SK-N-SH treated with all-trans-retinoic acid at 6 μM for 48 hours (cell line): Measurements from ENCODE around the gene SUDS3.

Experiments
- ATAC-seq: fragments of 200-7000 bp; cut with Tn5 transposase; 3 replicates; pipeline ENCODE4 v1.9.1; 2020; ENCODE audit warnings: mild to moderate bottlenecking, moderate library complexity
- ARNTL ChIP-seq: fragments of 450-650 bp; formaldehyde crosslinking; IDR thresholded peaks from 2 replicates; pipeline ENCODE4 v1.5.0; 2020; ENCODE audit warnings: low read depth, mild to moderate bottlenecking, moderate library complexity, borderline replicate concordance
- BACH2 ChIP-seq: fragments of 250-450 bp; sonication (Bioruptor Pico); IDR thresholded peaks from 2 replicates; pipeline ENCODE4 v1.9.0; 2021; ENCODE audit warnings: mild to moderate bottlenecking, borderline replicate concordance
- CSDC2 ChIP-seq: fragments of 250-450 bp; sonication (Bioruptor Pico); IDR thresholded peaks from 2 replicates; pipeline ENCODE4 v1.5.0; 2020; ENCODE audit warnings: mild to moderate bottlenecking, moderate library complexity
- ESRRG ChIP-seq: fragments of 250-450 bp; sonication (Bioruptor Pico); IDR thresholded peaks from 2 replicates; pipeline ENCODE4 v1.6.1; 2021; ENCODE audit warnings: mild to moderate bottlenecking
- GLIS3 ChIP-seq: fragments of 250-450 bp; sonication (Bioruptor Pico); IDR thresholded peaks from 2 replicates; pipeline ENCODE4 v1.5.0; 2020; ENCODE audit warnings: mild to moderate bottlenecking, moderate library complexity
- ISL1 ChIP-seq: fragments of 250-450 bp; sonication (Bioruptor Pico); IDR thresholded peaks from 2 replicates; pipeline ENCODE4 v2.1.2; 2022; ENCODE audit warnings: mild to moderate bottlenecking, moderate library complexity
- OSR1 ChIP-seq: fragments of 250-450 bp; sonication (Bioruptor Pico); IDR thresholded peaks from 2 replicates; pipeline ENCODE4 v1.8.0; 2022; ENCODE audit warnings: moderate library complexity, mild to moderate bottlenecking, inconsistent platforms
- PPARA ChIP-seq: fragments of 250-450 bp; sonication (Bioruptor Pico); IDR thresholded peaks from 2 replicates; pipeline ENCODE4 v1.5.0; 2020; ENCODE audit warnings: mild to moderate bottlenecking, borderline replicate concordance
- RARB ChIP-seq: fragments of 250-450 bp; sonication (Bioruptor Pico); IDR thresholded peaks from 2 replicates; pipeline ENCODE4 v1.8.0; 2021; ENCODE audit warnings: mild to moderate bottlenecking, moderate library complexity
- SNAI2 ChIP-seq: fragments of 250-450 bp; sonication (Bioruptor Pico); IDR thresholded peaks from 2 replicates; pipeline ENCODE4 v1.5.0; 2020; ENCODE audit warnings: mild to moderate bottlenecking, moderate library complexity
- TCF4 ChIP-seq: fragments of 250-450 bp; sonication (Bioruptor Pico); IDR thresholded peaks from 2 replicates; pipeline ENCODE4 v1.8.0; 2021; ENCODE audit warnings: mild to moderate bottlenecking, moderate library complexity, borderline replicate concordance
- TOX ChIP-seq: fragments of 250-450 bp; sonication (Bioruptor Pico); IDR thresholded peaks from 2 replicates; pipeline ENCODE4 v1.8.0; 2021; ENCODE audit warnings: mild to moderate bottlenecking, moderate library complexity, borderline replicate concordance
- ZC3H10 ChIP-seq: fragments of 250-450 bp; sonication (Bioruptor Pico); IDR thresholded peaks from 2 replicates; pipeline ENCODE4 v1.5.1; 2021; ENCODE audit warnings: mild to moderate bottlenecking, moderate library complexity
- ZFP3 ChIP-seq: fragments of 250-450 bp; sonication (Bioruptor Pico); IDR thresholded peaks from 2 replicates; pipeline ENCODE4 v1.5.0; 2020; ENCODE audit warnings: mild to moderate bottlenecking, moderate library complexity
- ZNF565 ChIP-seq: fragments of 450-650 bp; formaldehyde crosslinking; conservative IDR thresholded peaks from 2 replicates; pipeline ENCODE4 v1.5.0; 2020; ENCODE audit warnings: low read depth, mild to moderate bottlenecking, moderate library complexity
- ZNF70 ChIP-seq: fragments of 450-650 bp; formaldehyde crosslinking; IDR thresholded peaks from 2 replicates; pipeline ENCODE4 v1.5.0; 2020; ENCODE audit warnings: mild to moderate bottlenecking, moderate library complexity
- ZNF8 ChIP-seq: fragments of 450-650 bp; formaldehyde crosslinking; IDR thresholded peaks from 2 replicates; pipeline ENCODE4 v1.5.0; 2020; ENCODE audit warnings: mild to moderate bottlenecking, moderate library complexity
- TF ChIP-seq, protein P1 (sequence below): fragments of 250-450 bp; sonication (Bioruptor Pico); IDR thresholded peaks from 2 replicates; pipeline ENCODE4 v1.8.0; 2021; ENCODE audit warnings: low read depth, mild to moderate bottlenecking, moderate library complexity, borderline replicate concordance
- TF ChIP-seq, protein P2 (sequence below): fragments of 250-450 bp; sonication (Bioruptor Pico); IDR thresholded peaks from 2 replicates; pipeline ENCODE4 v1.5.0; 2020; ENCODE audit warnings: mild to moderate bottlenecking, moderate library complexity
- TF ChIP-seq, protein P3 (sequence below): fragments of 250-450 bp; sonication (Bioruptor Pico); IDR thresholded peaks from 2 replicates; pipeline ENCODE4 v1.8.0; 2020; ENCODE audit warnings: mild to moderate bottlenecking, moderate library complexity, borderline replicate concordance
- TF ChIP-seq, protein P4 (sequence below): fragments of 250-450 bp; sonication (Bioruptor Pico); IDR thresholded peaks from 2 replicates; pipeline ENCODE4 v1.5.1; 2020; ENCODE audit warnings: low read depth, mild to moderate bottlenecking, moderate library complexity

Gene SUDS3

DNA sequence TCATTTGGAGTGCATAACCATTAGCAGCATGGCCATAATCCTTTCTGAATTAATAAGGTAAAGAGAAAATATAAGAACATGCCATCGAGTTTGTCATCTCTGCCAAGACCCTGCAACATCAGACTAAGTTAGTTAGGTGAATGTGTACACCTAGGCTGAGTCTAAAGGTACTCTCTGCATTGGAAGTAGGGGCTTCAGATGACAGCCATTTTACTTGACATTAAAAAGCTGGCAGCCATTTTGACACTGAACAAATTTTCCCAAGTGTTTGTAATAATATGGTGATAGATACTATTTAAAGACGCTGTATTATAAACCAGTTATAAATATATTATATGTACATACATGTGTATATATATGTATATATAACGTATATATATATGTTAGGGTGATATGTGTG lies 79.0 kb downstream of the SUDS3 start:
- TF ChIP-seq ISL1 (no peak), TOX (CRISPR knock-in tag) (no peak)
- TF ChIP-seq, all 23 proteins: peak for 0
- no peak for ATAC-seq

DNA sequence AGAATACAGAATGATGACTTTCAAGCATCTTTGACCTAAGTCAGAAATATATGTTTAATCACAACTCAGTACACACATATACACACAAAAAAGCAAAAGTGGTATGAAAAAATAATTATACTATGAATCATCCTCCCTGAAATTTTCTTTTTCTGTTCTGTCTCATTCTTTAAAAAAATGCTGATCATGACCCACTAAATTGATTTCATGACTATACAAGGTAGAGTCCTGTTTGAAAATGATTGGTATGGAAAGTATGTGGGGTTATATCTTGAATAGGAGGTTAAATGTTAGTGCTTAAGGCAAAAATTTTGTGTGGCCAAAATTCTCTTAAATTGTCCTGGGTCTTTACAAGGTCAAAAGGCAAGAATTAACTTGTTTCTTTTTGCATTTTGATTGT lies 80.4 kb downstream of the SUDS3 start:
- ATAC-seq = no peak
- no peak for TF ChIP-seq OSR1
- no peak for TF ChIP-seq TCF4 (CRISPR knock-in tag)
- no peak for TF ChIP-seq ZNF70
- no peak for TF ChIP-seq BACH2 (CRISPR knock-in tag)
- TF ChIP-seq ARNTL (CRISPR knock-in tag) = no peak
- TF ChIP-seq SNAI2 (CRISPR knock-in tag) = no peak
- no peak for TF ChIP-seq GLIS3 (CRISPR knock-in tag)
- TF ChIP-seq, protein P1, sequence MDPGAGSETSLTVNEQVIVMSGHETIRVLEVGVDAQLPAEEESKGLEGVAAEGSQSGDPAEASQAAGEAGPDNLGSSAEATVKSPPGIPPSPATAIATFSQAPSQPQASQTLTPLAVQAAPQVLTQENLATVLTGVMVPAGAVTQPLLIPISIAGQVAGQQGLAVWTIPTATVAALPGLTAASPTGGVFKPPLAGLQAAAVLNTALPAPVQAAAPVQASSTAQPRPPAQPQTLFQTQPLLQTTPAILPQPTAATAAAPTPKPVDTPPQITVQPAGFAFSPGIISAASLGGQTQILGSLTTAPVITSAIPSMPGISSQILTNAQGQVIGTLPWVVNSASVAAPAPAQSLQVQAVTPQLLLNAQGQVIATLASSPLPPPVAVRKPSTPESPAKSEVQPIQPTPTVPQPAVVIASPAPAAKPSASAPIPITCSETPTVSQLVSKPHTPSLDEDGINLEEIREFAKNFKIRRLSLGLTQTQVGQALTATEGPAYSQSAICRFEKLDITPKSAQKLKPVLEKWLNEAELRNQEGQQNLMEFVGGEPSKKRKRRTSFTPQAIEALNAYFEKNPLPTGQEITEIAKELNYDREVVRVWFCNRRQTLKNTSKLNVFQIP = no peak
- TF ChIP-seq PPARA (CRISPR knock-in tag) = no peak
- no peak for TF ChIP-seq ISL1
- TF ChIP-seq, protein P2, sequence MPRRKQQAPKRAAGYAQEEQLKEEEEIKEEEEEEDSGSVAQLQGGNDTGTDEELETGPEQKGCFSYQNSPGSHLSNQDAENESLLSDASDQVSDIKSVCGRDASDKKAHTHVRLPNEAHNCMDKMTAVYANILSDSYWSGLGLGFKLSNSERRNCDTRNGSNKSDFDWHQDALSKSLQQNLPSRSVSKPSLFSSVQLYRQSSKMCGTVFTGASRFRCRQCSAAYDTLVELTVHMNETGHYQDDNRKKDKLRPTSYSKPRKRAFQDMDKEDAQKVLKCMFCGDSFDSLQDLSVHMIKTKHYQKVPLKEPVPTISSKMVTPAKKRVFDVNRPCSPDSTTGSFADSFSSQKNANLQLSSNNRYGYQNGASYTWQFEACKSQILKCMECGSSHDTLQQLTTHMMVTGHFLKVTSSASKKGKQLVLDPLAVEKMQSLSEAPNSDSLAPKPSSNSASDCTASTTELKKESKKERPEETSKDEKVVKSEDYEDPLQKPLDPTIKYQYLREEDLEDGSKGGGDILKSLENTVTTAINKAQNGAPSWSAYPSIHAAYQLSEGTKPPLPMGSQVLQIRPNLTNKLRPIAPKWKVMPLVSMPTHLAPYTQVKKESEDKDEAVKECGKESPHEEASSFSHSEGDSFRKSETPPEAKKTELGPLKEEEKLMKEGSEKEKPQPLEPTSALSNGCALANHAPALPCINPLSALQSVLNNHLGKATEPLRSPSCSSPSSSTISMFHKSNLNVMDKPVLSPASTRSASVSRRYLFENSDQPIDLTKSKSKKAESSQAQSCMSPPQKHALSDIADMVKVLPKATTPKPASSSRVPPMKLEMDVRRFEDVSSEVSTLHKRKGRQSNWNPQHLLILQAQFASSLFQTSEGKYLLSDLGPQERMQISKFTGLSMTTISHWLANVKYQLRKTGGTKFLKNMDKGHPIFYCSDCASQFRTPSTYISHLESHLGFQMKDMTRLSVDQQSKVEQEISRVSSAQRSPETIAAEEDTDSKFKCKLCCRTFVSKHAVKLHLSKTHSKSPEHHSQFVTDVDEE (CRISPR knock-in tag) = no peak
- TF ChIP-seq ZC3H10 (CRISPR knock-in tag) = no peak
- TF ChIP-seq, protein P3, sequence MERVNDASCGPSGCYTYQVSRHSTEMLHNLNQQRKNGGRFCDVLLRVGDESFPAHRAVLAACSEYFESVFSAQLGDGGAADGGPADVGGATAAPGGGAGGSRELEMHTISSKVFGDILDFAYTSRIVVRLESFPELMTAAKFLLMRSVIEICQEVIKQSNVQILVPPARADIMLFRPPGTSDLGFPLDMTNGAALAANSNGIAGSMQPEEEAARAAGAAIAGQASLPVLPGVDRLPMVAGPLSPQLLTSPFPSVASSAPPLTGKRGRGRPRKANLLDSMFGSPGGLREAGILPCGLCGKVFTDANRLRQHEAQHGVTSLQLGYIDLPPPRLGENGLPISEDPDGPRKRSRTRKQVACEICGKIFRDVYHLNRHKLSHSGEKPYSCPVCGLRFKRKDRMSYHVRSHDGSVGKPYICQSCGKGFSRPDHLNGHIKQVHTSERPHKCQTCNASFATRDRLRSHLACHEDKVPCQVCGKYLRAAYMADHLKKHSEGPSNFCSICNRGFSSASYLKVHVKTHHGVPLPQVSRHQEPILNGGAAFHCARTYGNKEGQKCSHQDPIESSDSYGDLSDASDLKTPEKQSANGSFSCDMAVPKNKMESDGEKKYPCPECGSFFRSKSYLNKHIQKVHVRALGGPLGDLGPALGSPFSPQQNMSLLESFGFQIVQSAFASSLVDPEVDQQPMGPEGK (CRISPR knock-in tag) = no peak
- TF ChIP-seq ZNF565 (CRISPR knock-in tag) = no peak
- no peak for TF ChIP-seq ZNF8 (CRISPR knock-in tag)
- TF ChIP-seq CSDC2 (CRISPR knock-in tag) = no peak
- TF ChIP-seq TOX (CRISPR knock-in tag) = no peak
- TF ChIP-seq ZFP3 = no peak

DNA sequence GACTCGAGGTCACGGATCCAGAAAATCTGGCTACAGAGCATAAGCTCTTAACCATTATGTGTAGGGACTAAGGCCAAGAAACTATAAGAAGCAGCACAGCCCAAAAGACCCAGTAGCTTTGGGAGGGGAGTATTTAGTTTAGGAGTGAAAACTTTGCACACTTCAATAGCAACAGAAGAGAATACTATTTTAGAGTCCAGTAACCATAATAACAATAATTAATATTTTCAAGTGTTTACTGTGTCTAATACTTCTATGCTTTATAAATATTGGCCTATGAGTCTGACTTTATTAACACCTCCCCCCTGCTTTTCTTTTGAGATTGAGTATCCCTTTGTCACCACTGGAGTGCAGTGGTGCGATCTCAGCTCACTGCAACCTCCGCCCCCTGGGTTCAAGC lies 82.8 kb downstream of the SUDS3 start:
- TF ChIP-seq OSR1 (no peak), TCF4 (CRISPR knock-in tag) (no peak), TOX (CRISPR knock-in tag) (no peak), ZNF70 (no peak), PPARA (CRISPR knock-in tag) (no peak), RARB (CRISPR knock-in tag) (no peak)
- TF ChIP-seq, protein P1 = no peak
- TF ChIP-seq, all 23 proteins: peak for 0
- no peak for ATAC-seq

DNA sequence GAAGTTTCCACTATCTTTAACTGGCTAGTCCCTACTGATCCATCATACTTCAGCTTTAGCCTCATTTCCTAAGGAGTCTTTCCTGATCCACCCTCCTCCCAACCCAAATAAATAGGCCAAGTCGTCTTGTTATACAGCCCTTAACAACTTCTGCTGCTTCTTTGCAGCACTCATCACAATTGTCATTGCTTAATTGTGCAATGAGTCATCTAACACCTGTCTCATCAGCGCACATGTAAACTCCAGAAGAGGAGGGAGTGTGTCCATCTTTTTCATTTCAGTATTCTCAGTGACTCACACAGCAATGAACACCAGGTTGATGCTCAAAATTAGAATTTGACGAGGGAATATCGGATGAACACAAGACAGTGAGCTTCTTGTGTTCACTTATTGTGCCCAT lies 87.3 kb downstream of the SUDS3 start:
- no peak for ATAC-seq
- TF ChIP-seq TOX (CRISPR knock-in tag) = no peak
- TF ChIP-seq OSR1 = no peak

DNA sequence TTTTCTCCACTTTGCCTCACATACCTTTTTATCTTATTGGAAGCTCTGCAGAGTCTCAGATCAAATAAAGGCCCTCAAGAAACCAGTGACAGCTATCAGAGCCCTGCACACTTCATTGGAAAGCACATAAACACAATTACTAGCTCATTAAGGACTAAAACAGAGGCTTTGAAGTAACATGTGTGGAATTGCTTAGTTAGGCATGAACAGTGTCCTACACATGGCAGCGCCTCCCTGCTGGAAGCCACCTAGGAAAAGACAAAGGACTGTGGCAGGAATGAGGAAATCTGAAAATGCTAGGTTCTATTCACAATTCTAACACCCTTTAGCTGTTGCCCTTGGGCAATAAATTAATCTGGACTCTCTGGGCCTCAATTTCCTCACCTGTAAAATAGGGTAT lies 89.4 kb downstream of the SUDS3 start:
- no peak for ATAC-seq
- TF ChIP-seq BACH2 (CRISPR knock-in tag) (no peak), ESRRG (no peak), PPARA (CRISPR knock-in tag) (no peak), ISL1 (no peak), RARB (CRISPR knock-in tag) (no peak), OSR1 (no peak)
- TF ChIP-seq, protein P4, sequence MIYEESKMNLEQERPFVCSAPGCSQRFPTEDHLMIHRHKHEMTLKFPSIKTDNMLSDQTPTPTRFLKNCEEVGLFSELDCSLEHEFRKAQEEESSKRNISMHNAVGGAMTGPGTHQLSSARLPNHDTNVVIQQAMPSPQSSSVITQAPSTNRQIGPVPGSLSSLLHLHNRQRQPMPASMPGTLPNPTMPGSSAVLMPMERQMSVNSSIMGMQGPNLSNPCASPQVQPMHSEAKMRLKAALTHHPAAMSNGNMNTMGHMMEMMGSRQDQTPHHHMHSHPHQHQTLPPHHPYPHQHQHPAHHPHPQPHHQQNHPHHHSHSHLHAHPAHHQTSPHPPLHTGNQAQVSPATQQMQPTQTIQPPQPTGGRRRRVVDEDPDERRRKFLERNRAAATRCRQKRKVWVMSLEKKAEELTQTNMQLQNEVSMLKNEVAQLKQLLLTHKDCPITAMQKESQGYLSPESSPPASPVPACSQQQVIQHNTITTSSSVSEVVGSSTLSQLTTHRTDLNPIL (CRISPR knock-in tag) = no peak
